ENCODE data around the gene CCDC157.

DNA sequence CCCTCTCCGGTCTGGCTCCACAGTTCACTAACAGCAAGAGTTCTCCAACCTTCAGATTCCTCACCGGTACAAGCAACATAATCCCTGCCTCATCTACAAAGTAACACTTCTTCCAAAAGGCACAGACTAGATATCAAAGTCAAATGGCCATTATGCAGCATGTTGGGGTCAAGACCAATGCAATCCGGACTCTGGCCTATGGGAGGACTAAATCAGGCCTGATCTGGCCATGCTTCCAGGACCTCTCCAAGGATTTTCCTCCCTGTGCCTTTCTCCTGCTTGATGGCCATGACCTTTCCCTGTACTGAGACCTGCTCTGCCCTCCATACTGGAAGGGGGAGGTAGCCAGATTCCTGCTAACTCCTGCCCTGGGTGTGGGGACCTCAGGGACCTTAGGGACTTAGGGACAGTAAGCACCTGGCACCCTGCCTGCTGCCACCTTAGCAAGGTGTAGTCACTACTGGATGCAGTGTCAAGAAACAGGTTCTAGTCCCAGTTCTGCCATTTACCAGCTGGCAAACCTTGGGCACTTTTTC lies 36.7 kb upstream of the CCDC157 start:
- TF ChIP-seq, protein P1, sequence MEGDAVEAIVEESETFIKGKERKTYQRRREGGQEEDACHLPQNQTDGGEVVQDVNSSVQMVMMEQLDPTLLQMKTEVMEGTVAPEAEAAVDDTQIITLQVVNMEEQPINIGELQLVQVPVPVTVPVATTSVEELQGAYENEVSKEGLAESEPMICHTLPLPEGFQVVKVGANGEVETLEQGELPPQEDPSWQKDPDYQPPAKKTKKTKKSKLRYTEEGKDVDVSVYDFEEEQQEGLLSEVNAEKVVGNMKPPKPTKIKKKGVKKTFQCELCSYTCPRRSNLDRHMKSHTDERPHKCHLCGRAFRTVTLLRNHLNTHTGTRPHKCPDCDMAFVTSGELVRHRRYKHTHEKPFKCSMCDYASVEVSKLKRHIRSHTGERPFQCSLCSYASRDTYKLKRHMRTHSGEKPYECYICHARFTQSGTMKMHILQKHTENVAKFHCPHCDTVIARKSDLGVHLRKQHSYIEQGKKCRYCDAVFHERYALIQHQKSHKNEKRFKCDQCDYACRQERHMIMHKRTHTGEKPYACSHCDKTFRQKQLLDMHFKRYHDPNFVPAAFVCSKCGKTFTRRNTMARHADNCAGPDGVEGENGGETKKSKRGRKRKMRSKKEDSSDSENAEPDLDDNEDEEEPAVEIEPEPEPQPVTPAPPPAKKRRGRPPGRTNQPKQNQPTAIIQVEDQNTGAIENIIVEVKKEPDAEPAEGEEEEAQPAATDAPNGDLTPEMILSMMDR (IDR thresholded peaks at IDR 0.05), result no peak
- TF ChIP-seq POLR2A (IDR thresholded peaks at IDR 0.05) (no peak), POLR2AphosphoS5 (IDR thresholded peaks at IDR 0.05; ENCODE audit: insufficient read depth in 1 of 2, low read depth in 1 of 2) (no peak)
